Measurements from ENCODE around the gene TIAM1.

GRCh38 chr21:31117128-31117916 lies 226.7 kb downstream of the TIAM1 start:
- no peak for TF ChIP-seq GATA3 (IDR thresholded peaks at IDR 0.05; ENCODE audit: low read depth, low read length)
- no peak for TF ChIP-seq GATA2 (IDR thresholded peaks at IDR 0.05; ENCODE audit: low read depth, low read length)

Measured in SH-SY5Y (cell line).